GM19025 (cell line): ENCODE measurements around the gene GTF2E1.
"Not testable (repeated sequence)": the region's sequence is repeated elsewhere in the genome, so short reads cannot be mapped to it uniquely, and the experiment has no call there.

ENCODE experiments used
- ATAC-seq: cut with Tn5 transposase; IDR thresholded peaks from one replicate; pipeline ENCODE4 v1.9.1; 2021; ENCODE audit warnings: mild to moderate bottlenecking, low read depth, moderate library complexity; ENCODE audit not compliant: unreplicated experiment

Gene GTF2E1

GRCh38 chr3:120742198-120742848 is at the start of gene GTF2E1, which contains the start of gene RABL3:
GTF2E1 (plus strand) TSS chr3:120742744; CDS start chr3:120750553, 7,809 bp downstream.
RABL3 (minus strand) TSS chr3:120742516; CDS start chr3:120742507, 9 bp downstream.
- peak; percentile 98 for ATAC-seq

GRCh38 chr3:120693439-120694171 is 48.9 kb upstream of the GTF2E1 start:
- ATAC-seq: no peak

GRCh38 chr3:120699333-120699732 is 43.2 kb upstream of the GTF2E1 start:
- no peak for ATAC-seq

- no peak for ATAC-seq
Measured at GRCh38 chr3:120705884-120706582, 36.5 kb upstream of the GTF2E1 start.

GRCh38 chr3:120706950-120707349 is 35.6 kb upstream of the GTF2E1 start:
- ATAC-seq: no peak

- ATAC-seq: no peak
Measured at GRCh38 chr3:120708408-120708807, 34.1 kb upstream of the GTF2E1 start.

- ATAC-seq: no peak
Measured at GRCh38 chr3:120710369-120710768, 32.2 kb upstream of the GTF2E1 start.

- ATAC-seq: no peak
Measured at GRCh38 chr3:120713262-120713661, 29.3 kb upstream of the GTF2E1 start.

- not testable (repeated sequence) for ATAC-seq
Measured at GRCh38 chr3:120719167-120719834, 23.2 kb upstream of the GTF2E1 start.

- no peak for ATAC-seq
Measured at GRCh38 chr3:120726791-120727190, 15.8 kb upstream of the GTF2E1 start.

- ATAC-seq: no peak
Measured at GRCh38 chr3:120730576-120731542, 11.7 kb upstream of the GTF2E1 start.

GRCh38 chr3:120738006-120738405 is 4.5 kb upstream of the GTF2E1 start:
- not testable (repeated sequence) for ATAC-seq

GRCh38 chr3:120741320-120741719 is 1.2 kb upstream of the GTF2E1 start:
- no peak for ATAC-seq

- ATAC-seq: peak; percentile 4
Measured at GRCh38 chr3:120741837-120742197, 727 bp upstream of the GTF2E1 start.

GRCh38 chr3:120742849-120743365 is 363 bp downstream of the GTF2E1 start:
- ATAC-seq: peak; percentile 20

- no peak for ATAC-seq
Measured at GRCh38 chr3:120743556-120744195, 1.1 kb downstream of the GTF2E1 start.

- no peak for ATAC-seq
Measured at GRCh38 chr3:120745466-120745865, 2.9 kb downstream of the GTF2E1 start.

- no peak for ATAC-seq
Measured at GRCh38 chr3:120749843-120750242, 7.3 kb downstream of the GTF2E1 start.

GRCh38 chr3:120752230-120752629 is 9.7 kb downstream of the GTF2E1 start:
- no peak for ATAC-seq
